Fibroblast of mammary gland (primary cell): Measurements from ENCODE around the gene NBEA.

Source experiments
- DNase-seq: peaks from one replicate; pipeline ENCODE4 v3.0.0-alpha.2; 2010; ENCODE audit warnings: low read depth
- H3K4me3 ChIP-seq: 2 replicates; pipeline ENCODE4 v1.5.1; 2011; ENCODE audit warnings: low read depth, mild to moderate bottlenecking, low read length, moderate library complexity; ENCODE audit not compliant: control insufficient read depth
- CTCF ChIP-seq: conservative IDR thresholded peaks from 2 replicates; pipeline ENCODE4 v1.5.1; 2011; ENCODE audit warnings: low read depth, low read length, inconsistent platforms; ENCODE audit not compliant: control insufficient read depth, insufficient read depth

NBEA gene

GRCh38 chr13:35567406-35567980 lies 625.4 kb downstream of the NBEA start:
- no peak overlapping the region for H3K4me3 ChIP-seq
- no peak for TF ChIP-seq CTCF
- DNase-seq = no peak

- no peak for DNase-seq
- TF ChIP-seq CTCF = no peak
- no peak overlapping the region for H3K4me3 ChIP-seq
These were observed 631.6 kb downstream of the NBEA start for GRCh38 chr13:35573639-35574038.

- no peak for DNase-seq
- H3K4me3 ChIP-seq = no peak overlapping the region
- no peak for TF ChIP-seq CTCF
These were observed 650.4 kb downstream of the NBEA start for GRCh38 chr13:35592457-35592856.

- no peak for DNase-seq
- no peak overlapping the region for H3K4me3 ChIP-seq
- TF ChIP-seq CTCF = no peak
These were observed 651.6 kb downstream of the NBEA start for GRCh38 chr13:35593651-35594050.

GRCh38 chr13:35594096-35594495 lies 652.0 kb downstream of the NBEA start:
- no peak for TF ChIP-seq CTCF
- H3K4me3 ChIP-seq = no peak overlapping the region
- DNase-seq = no peak

GRCh38 chr13:35595181-35595580 lies 653.1 kb downstream of the NBEA start:
- no peak for TF ChIP-seq CTCF
- H3K4me3 ChIP-seq = no peak overlapping the region
- no peak for DNase-seq
